Caco-2 (cell line): Measurements from ENCODE around the gene IL10RA. TPM values are rescaled to one million over a fixed set of nuclear protein-coding genes. Genes with fewer than 3 reads are reported as not detected.

Experiments
- BruUV-seq: library from RNA; stranded (reverse); fragments of 400-500 nt; replicated peaks from 2 replicates; lab custom pipeline; 2021; lab: Mats Ljungman, UMichigan
- CTCF ChIA-PET: fragments of 300-600 bp; sonication (Branson Sonifier 250); formaldehyde crosslinking; loops from one replicate; lab custom pipeline; 2022; ENCODE audit warnings: antibody characterized with exemption; lab: Charles Lee
- POLR2A ChIA-PET: fragments of 300-600 bp; sonication (Branson Sonifier 250); formaldehyde crosslinking; loops from one replicate; lab custom pipeline; 2022; ENCODE audit warnings: antibody characterized with exemption; lab: Charles Lee
- DNase-seq, 2 experiments: peaks; one replicate each; pipeline versions ENCODE4 v3.0.0 to v3.0.0-alpha.2; 2020 to 2022
- H3K27me3 ChIP-seq: replicated peaks from 2 replicates; pipeline ENCODE4 v1.6.0; 2011; ENCODE audit warnings: low read length; ENCODE audit not compliant: control insufficient read depth, insufficient read depth
- H3K36me3 ChIP-seq: 2 replicates; pipeline ENCODE4 v1.5.1; 2011; ENCODE audit warnings: low read length; ENCODE audit not compliant: control insufficient read depth, insufficient read depth
- H3K4me1 ChIP-seq: fragments of 250-450 bp; sonication (Bioruptor Pico); 2 replicates; pipeline ENCODE4 v1.5.1; 2020; ENCODE audit warnings: mild to moderate bottlenecking
- H3K4me3 ChIP-seq: 2 replicates; pipeline ENCODE4 v1.5.1; 2011; ENCODE audit warnings: low read depth, mild to moderate bottlenecking, control low read depth, low read length
- H3K9me3 ChIP-seq: fragments of 250-450 bp; sonication (Bioruptor Pico); 2 replicates; pipeline ENCODE4 v1.5.1; 2020; ENCODE audit warnings: mild to moderate bottlenecking, moderate library complexity
- H3K27ac Mint-ChIP-seq: one replicate; pipeline ENCODE4 v1.8.0; 2022; ENCODE audit warnings: mixed read lengths; ENCODE audit not compliant: unreplicated experiment
- H3K27me3 Mint-ChIP-seq: one replicate; pipeline ENCODE4 v1.8.0; 2022; ENCODE audit warnings: mixed read lengths; ENCODE audit not compliant: insufficient read depth, unreplicated experiment
- H3K36me3 Mint-ChIP-seq: one replicate; pipeline ENCODE4 v1.8.0; 2022; ENCODE audit warnings: mild to moderate bottlenecking, mixed read lengths; ENCODE audit not compliant: insufficient read depth, unreplicated experiment
- H3K4me1 Mint-ChIP-seq: one replicate; pipeline ENCODE4 v1.8.0; 2022; ENCODE audit warnings: low read depth, mixed read lengths; ENCODE audit not compliant: unreplicated experiment
- H3K4me3 Mint-ChIP-seq: one replicate; pipeline ENCODE4 v1.8.0; 2022; ENCODE audit warnings: mild to moderate bottlenecking, moderate library complexity, mixed read lengths; ENCODE audit not compliant: unreplicated experiment
- H3K9me3 Mint-ChIP-seq: one replicate; pipeline ENCODE4 v1.8.0; 2022; ENCODE audit warnings: mixed read lengths; ENCODE audit not compliant: unreplicated experiment
- CTCF ChIP-seq, 2 experiments: fragments of 200-600 bp in 1 of 2; IDR thresholded peaks; 1 replicate in 1 of 2; 2 replicates in 1 of 2; pipeline versions ENCODE4 v1.5.1 to v1.8.0; 2011 to 2022; ENCODE audit warnings: antibody characterized with exemption in 1 of 2, control low read depth in 1 of 2, inconsistent platforms in 1 of 2, low read depth in 1 of 2, low read length in 1 of 2, mild to moderate bottlenecking in 1 of 2, moderate library complexity in 1 of 2; ENCODE audit not compliant: insufficient read depth in 1 of 2, severe bottlenecking in 1 of 2, unreplicated experiment in 1 of 2
- intact Hi-C: fragments of 100-400 bp; cut with micrococcal nuclease; formaldehyde crosslinking; loops from one replicate; pipeline ENCODE4 v1.10.0; 2022; ENCODE audit not compliant: unreplicated experiment
- total RNA-seq: library from RNA; stranded (reverse); gene quantifications from 2 replicates; pipeline ENCODE4 v1.2.3, GENCODE V29; 2022

Gene IL10RA
- total RNA-seq, 1 experiment from 2014 or later, result 1.6 TPM

- CTCF ChIA-PET, result interaction anchor here (0.6 to 3.7 kb wide), 13 partner anchors 10 to 143 kb away, joined by 3 to 36 read pairs (median 4); partner anchors contain the start of gene FXYD2
Observed at GRCh38 chr11:117950301-117950700, 35.9 kb upstream of the IL10RA start.

GRCh38 chr11:117950993-117951961, 34.9 kb upstream of the IL10RA start:
- no peaks in the 10 kb centered on the region for H3K27me3 ChIP-seq
- no peaks in the 10 kb centered on the region for H3K9me3 ChIP-seq
- peaks cover 3% of the 10 kb centered on the region for H3K27me3 Mint-ChIP-seq
- H3K4me1 ChIP-seq, result peaks cover 4% of the 10 kb centered on the region
- H3K4me3 ChIP-seq, result no peak overlapping the region
- no peak overlapping the region for H3K27ac Mint-ChIP-seq
- H3K4me1 Mint-ChIP-seq, result peaks cover 16% of the 10 kb centered on the region
- no peak for DNase-seq
- no peaks in the 10 kb centered on the region for H3K9me3 Mint-ChIP-seq
- no peaks in the 10 kb centered on the region for H3K36me3 ChIP-seq
- intact Hi-C loops, result loop anchor here (1.0 kb wide), 1 partner anchor 102 kb away; no protein-coding TSS in a partner anchor
- H3K36me3 Mint-ChIP-seq, result no peaks in the 10 kb centered on the region
- ChIA-PET CTCF (interaction anchor here (0.6 to 3.7 kb wide), 15 partner anchors 9 to 413 kb away, joined by 3 to 36 read pairs (median 4); partner anchors contain the start of gene FXYD2), POLR2A (no interaction called here)
- no peak overlapping the region for H3K4me3 Mint-ChIP-seq
- no TSS peak for BruUV-seq
- TF ChIP-seq CTCF (IDR thresholded peaks at IDR 0.05; ENCODE audit: insufficient read depth in 1 of 2, low read depth in 1 of 2, low read length in 1 of 2, severe bottlenecking in 1 of 2, unreplicated experiment in 1 of 2), result no peak

More at GRCh38 chr11:117950301-117950700, 35.9 kb upstream of the IL10RA start:
- no TSS peak for BruUV-seq
- intact Hi-C loops, result loop anchor here (1.0 kb wide), 1 partner anchor 103 kb away; no protein-coding TSS in a partner anchor
- Mint-ChIP-seq H3K9me3 (no peaks in the 10 kb centered on the region), H3K36me3 (no peaks in the 10 kb centered on the region), H3K4me1 (peaks cover 17% of the 10 kb centered on the region), H3K27ac (no peak overlapping the region), H3K4me3 (no peak overlapping the region), H3K27me3 (peaks cover 3% of the 10 kb centered on the region)
- TF ChIP-seq CTCF (IDR thresholded peaks at IDR 0.05; ENCODE audit: insufficient read depth in 1 of 2, low read depth in 1 of 2, low read length in 1 of 2, severe bottlenecking in 1 of 2, unreplicated experiment in 1 of 2), result peak; percentile 61 to 67
- H3K4me1 ChIP-seq, result peaks cover 4% of the 10 kb centered on the region
- no peaks in the 10 kb centered on the region for H3K27me3 ChIP-seq
- H3K9me3 ChIP-seq, result no peaks in the 10 kb centered on the region
- H3K36me3 ChIP-seq, result no peaks in the 10 kb centered on the region
- H3K4me3 ChIP-seq, result no peak overlapping the region
- POLR2A ChIA-PET, result no interaction called here
- DNase-seq, result peak in 1 of 2 experiments; percentile 62

GRCh38 chr11:117953024-117953671, 33.0 kb upstream of the IL10RA start:
- Histone ChIP-seq H3K9me3 (peaks cover 6% of the 10 kb centered on the region; the same call in 1 of the 2 replicates), H3K4me3 (no peak overlapping the region), H3K27me3 (peaks cover 2% of the 10 kb centered on the region; the same call in 1 of the 2 replicates), H3K36me3 (no peaks in the 10 kb centered on the region), H3K4me1 (no peaks in the 10 kb centered on the region)
- H3K4me1 Mint-ChIP-seq, result peaks cover 7% of the 10 kb centered on the region
- H3K9me3 Mint-ChIP-seq, result peaks cover 9% of the 10 kb centered on the region
- H3K4me3 Mint-ChIP-seq, result no peak overlapping the region
- peaks cover 7% of the 10 kb centered on the region for H3K27me3 Mint-ChIP-seq
- no TSS peak for BruUV-seq
- no peaks in the 10 kb centered on the region for H3K36me3 Mint-ChIP-seq
- CTCF ChIA-PET, result interaction anchor here (0.5 to 1.3 kb wide), 3 partner anchors 32 to 148 kb away, joined by 3 to 4 read pairs (median 3); no protein-coding TSS in a partner anchor
- no peak overlapping the region for H3K27ac Mint-ChIP-seq
- intact Hi-C loops, result no loop called here
- DNase-seq, result no peak
- no peak for TF ChIP-seq CTCF (IDR thresholded peaks at IDR 0.05; ENCODE audit: insufficient read depth in 1 of 2, low read depth in 1 of 2, low read length in 1 of 2, severe bottlenecking in 1 of 2, unreplicated experiment in 1 of 2)
- POLR2A ChIA-PET, result no interaction called here
